NCI-H2081 (cell line): ENCODE results near the gene RNF181.
"Not testable (repeated sequence)": the region's sequence is repeated elsewhere in the genome, so short reads cannot be mapped to it uniquely, and the experiment has no call there.

Source experiments
- DNase-seq, 2 experiments: peaks; one replicate each; lab custom pipeline; 2025; lab: John Stamatoyannopoulos, UW

Gene RNF181

DNA sequence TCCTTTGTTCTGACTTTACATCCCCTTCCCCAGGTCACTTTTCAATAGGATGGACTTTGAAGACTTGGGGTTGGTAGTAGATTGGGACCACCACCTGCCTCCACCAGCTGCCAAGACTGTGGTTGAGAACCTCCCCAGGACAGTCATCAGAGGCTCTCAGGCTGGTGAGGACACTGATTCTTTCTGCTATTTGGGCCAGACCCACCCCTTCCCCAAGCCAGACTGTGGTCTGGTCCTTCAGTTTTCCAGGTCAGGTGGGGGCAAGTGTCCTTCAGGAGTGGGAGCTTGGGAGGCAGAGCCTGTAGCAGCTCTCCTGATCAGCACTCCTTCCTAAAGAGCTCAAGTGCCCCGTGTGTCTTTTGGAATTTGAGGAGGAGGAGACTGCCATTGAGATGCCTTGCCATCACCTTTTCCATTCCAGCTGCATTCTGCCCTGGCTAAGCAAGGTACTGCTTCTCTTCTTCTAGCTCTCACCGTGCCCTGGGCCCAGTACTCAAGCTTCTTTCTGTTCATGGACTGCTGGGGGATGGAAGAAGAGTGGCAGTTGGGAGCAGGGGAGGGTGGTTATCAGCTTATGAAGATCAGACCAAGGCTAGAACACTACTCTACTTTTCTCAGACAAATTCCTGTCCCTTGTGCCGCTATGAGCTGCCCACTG, 1.1 kb downstream of the RNF181 start:
- DNase-seq, result no peak

DNA sequence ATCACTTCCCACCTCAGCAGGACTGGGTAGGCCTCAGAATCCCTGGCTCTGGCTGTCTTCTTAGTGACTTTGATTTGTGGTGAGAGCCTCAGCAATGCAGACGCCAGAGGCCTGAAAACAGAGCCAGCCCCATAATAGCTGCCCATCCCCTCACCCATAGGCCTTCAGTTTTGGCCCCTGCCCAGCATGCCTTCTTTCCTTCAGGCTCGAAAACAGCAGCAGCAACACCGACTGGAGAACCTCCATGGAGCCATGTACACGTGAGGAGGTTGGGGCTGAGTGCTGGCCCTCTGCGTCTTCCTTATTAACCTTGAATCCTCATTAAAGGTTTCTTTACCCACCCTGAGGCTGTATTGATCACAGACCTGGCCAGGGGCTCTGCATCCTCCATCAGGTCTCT, 1.7 kb downstream of the RNF181 start:
- DNase-seq, result no peak

DNA sequence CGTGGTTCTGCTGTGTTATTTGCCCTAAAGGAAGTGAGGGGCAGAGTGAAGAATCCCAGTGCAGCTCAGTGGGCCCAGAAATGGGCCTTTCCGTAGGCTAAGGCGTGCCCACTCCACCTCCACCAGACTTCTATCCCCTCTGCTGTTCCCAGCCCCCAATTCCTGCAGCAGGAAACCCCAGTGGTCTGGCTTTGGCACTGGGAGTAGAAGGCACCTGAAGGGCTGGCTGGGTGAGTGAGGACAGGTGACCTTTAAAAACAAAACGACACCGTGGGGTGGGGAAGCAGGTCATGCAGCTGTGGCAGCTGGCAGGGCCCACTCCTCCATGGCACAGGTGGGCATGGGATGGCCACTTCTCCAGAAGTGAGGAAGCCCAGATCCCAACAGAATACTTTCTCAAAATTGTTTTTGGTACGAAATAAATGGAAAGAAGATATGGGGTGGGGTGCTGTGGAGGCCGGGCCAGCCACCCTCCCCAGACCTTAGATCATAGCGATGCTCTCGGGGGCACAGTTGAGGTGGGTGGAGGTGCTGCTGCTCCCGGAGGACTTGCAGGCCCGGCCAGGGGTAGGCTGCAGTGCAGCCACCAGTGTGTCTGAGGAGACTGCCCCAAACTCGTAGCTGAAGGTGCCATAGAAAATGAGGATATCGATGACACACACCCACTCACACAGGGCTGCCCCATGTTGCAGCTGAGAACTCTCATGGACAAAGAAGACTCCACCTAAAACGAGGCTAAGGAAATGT, 3.2 kb downstream of the RNF181 start:
- no peak for DNase-seq

DNA sequence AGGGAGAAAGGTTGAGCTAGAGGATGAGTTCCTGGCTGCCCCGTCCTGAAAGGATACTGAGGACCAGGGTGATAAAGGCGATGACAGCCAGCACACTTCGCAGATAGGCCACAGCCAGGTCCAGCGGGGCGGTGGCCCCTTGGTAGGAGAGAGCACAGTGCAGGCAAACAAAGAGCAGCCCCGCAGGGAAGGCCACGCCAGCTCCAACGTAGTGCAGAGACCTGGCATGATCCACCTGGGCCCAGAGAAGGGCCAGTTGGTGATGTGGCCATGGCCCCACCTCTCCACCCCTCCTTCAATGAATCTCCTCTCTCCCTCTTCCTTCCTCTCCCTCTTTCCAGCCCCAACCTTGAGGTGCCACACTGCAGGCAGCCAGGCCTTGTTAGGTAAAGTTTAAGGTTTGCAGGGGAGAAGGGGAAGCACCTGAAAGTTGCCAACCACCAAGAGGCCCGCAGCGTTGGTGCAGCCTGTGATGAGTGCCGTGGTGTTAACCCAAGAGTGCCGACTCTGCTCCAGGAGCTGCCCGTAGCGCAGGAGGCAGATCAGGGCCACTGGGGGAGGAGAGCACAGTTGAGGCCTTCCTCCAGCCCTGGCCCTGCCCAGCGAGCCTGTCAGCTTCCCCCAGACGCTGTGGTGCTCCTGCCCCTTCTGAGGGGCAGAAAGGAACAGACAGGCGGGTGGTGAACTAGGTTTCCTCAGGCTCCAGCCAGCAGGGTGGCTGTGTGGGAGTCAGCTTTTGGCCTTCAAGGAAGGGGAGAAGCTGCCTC, 4.1 kb downstream of the RNF181 start:
- DNase-seq, result no peak

DNA sequence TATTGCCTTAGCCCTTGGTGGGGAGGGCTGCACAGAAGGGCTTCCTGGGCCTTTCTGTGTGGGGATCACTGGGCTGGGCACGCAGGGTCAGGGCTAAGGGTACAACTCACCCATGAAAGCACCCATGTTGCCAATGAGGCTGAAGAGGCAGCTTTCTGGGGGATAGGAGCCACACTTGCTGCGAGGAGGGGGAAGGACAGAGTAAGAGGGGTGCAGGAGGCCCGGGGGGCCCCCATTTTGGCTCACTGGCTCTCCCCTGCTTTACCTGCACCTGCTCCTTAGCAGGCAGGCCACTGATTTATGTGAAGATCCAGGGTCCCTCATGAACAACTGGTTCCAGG, 4.7 kb downstream of the RNF181 start:
- no peak for DNase-seq

DNA sequence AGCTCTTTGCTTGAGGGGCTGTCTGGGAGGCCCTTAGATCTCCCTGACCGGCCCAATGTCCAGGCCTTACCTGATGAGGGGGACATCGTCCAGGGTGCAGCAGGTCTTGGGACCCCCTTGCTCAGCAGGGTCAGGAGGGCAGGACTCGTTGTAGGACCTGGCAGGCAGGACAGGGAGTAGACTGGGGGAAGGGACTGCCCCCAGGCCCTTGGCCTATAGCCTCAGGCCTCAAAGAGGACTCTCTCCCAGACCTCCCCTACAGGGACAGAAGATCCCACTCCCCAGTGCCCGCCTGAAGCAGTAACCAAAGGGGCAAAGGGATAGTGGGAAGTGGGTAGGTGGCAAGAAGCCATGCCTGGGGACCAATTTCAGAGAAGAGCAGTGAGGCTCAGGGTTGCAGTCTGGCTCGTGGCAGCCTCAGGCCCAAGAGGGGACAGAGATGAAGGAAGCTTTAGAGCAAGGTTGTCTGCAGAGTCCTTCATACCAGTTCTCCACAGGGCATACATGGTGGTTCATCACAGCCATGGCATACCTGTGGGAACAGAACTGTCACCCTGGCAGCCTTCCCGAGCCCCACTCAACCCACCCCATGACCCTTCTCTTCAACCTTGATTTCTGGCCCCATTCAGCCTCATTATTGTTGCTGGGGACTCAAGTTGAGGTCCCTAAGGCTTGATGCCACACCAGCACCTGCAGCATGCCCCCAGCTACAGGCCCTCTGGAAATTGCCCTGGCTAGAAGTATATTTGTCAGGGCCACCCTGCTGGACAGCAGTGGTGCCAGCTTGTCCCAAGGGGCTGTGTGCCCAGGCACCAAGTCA, 5.6 kb downstream of the RNF181 start:
- no peak for DNase-seq

DNA sequence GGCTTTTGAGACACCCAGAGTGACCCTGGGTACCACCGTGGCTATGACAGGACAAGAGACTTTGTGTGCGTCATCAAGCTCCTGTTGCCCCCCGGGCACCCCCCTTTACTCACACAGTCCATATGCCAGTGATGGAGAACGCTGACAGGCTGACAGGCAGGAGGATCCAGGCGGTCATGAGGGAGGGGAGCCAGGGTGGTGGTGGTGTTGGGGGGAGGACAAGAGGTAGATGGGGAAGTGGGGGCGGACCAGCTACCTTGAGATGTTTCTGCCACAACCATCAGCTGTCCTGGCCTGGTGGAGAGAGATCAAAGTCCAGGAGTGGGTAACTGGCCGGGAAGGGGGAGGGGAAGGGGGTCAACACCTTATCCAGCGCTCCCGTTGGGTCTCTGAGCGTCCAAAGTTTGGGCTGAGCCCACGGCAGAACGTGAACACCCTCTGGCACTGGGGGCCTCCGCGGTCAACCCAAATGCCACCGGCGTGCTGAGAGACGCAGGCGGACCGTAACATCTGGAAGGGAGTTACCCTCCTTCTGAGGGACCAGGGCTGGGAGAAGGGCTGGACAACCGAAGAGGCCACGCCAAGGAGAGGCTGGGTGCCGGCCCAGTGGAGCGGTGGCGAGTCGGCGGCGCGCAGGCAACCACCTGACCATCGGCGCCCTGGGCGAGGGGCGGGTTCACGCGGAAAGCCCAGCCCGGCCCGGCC, 6.4 kb downstream of the RNF181 start:
- no peak for DNase-seq

DNA sequence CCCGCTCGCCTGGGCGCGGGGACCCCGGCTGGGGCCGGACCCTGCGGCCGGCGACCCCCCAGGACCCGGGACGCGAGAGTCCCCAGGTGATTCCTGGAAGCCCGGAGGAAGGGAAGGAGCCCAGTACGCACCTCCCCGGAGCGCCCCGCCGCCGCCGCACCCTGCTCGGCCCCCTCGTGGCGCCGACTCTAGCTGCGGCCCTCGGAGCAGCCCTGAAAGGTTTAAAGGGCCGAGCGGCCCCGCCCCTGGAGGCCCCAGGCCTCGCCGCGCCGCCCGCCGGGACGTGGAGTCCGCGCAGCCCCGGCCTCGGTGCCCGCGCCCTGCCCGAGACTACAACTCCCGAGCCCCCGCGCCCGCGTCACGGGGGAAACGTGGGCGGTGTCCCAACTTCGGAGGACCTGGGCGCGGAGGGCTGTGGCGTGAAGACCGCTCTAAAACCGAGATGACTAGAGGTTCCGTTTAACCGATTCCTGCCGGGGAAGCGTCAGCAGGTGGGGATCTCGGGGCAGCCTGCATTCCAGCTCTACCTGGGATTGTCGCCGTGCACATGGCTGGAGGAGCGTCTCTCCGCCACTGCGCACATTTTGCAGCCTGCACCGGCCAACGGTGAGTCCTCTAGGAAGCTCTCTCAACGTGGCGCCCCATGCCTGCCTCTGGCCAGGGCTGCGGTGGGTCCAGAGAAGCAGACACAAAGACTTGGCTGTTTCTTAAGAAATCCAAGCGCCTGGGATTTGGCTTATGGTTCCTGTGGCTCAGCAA, 7.1 kb downstream of the RNF181 start, which contains the start of gene TMEM150A:
Gene TMEM150A, minus strand, starts transcription at position 223 of the 759 bp plus-strand sequence. CDS start 750 bp downstream, outside the sequence.
- DNase-seq, result peak; percentile 57 to 76

DNA sequence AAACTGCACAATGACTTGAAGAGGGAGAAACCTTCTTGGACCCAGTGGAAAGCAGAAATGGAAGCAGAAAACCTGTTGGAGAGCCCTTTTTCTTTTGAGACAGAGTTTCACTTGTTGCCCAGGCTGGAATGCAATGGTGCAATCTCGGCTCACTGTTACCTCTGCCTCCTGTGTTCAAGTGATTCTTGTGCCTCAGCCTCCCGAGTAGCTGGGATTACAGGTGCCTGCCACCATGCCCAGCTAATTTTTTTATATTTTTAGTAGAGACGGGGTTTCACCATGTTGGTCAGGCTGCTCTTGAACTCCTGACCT, 8.5 kb downstream of the RNF181 start:
- DNase-seq, result not testable (repeated sequence)

DNA sequence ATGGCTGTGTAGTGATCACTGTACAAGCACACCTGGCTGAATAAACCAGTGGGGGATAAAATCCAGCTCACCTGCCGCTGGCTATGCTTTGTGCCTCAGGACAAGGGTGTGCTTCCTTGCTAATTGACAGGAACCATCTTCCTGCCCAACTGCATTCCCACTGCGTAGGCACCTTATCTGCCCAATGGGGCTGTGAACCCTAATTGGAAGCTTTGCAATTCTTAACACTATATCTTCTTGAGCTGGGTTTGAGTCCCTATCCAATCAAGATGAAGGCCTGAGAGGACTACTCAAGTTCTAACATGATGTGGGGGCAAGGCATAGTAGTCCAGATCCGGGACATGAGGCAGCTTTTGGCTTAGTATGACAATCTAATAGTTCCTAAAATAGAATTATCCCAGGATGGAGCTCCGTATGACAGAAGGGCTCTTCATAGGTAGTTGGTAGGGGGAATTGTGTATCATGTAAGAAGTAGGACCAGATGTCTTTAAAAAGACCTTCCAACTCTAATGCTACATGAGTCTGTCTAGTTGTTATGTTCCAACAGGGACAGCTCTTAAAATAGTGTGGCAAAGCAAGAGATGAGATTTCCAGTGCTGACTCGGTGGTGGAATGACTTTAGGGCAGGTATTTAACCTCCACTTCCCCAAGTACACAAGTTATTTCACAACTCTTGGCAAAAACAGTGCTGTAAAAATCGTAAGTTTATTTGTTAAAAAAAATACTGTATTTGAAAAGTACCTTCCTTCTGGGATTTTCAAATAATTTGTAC, 9.2 kb downstream of the RNF181 start:
- peak in 1 of 2 experiments; percentile 5 for DNase-seq

DNA sequence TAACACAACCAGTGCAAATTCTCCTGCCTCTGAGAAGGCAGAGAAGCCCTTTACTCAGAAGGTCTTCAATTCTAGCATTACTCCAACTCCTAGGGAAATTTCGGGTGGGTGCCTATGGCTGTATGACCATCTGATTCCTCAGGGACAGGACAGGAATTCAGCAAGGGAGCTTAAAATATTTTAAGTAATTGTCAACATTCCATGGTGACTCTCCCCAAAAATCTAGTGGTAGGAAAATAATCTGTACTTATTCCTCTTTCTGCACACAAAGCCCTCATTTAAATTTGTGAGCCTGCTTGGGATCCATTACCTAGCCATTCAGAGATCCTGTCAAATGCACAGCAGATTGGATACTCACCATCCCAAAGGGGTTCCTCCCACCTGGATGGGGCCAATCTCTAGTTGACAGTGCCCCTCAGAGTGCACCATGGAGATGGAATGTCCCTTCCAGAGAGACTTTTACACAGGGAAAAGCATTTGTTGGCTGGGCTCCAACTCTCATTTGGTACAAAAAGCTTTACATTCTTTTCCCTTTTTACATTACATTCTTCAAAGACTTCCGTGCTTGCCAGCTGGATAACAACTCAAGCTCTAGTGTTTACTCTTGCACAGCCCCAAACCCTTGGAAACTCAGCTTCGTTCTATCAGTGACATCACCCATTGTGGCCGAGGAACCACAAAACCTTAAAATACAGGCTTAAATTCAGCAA, 10.0 kb downstream of the RNF181 start:
- no peak for DNase-seq

DNA sequence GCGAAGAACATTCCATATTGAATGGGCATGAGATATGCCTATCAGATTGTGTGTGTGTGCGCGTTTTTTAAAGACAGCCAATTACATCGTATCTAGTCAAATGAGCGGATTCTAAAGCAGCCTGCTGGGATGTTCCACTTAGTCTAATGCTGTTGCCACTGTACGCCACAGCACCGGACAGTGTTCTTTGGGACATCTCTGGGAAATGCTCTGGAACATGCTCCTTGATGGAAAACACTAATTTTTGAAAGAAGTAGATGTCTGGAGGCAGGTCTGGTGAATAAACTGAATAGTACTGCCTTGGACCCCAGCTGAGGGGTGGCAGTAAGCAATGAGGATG, 10.5 kb downstream of the RNF181 start:
- no peak for DNase-seq

DNA sequence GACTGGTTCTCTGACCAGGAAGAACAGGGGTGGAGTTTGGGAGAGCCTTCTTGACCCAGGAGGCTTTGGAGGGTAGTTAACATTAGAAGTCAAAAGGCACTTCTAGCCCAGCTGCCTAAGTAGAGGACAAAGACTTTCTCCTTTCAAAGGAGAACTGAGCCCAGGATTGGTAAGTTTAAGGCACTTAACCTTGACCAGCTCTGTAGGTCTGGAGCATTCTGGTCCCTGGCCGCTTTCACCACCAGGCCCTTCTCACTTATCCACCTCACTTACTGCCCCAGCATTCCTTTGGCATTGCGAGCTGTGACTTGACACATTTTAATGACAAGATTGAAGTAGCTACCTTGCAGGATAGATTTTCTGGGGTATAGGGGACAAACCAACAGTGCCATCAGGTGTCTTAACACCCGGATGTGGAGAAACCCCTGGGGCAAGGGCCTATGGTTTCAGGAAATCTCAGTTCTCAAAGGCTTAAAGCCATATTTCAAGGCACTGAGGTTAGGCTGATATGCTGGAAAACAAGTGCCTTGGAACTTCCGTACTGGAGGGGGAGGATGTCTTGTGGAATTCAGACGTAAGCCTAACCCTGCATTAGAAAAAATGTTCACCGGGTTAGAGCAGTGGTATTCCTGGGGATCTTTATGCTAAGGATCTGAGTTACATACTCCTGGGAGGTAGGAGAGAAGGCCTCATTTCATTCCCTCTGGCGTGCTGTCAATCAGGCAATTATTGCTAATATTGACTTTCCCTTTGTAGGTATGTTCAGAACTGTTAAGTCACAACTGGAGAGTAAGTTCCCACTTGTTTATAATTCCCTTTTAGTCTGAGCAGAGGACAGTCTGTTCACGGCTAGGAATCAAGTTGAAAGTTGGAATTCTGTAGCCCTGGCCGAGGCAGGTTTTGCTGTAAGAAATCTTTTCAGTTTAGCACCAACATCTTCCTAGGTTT, 12.0 kb downstream of the RNF181 start:
- DNase-seq, result no peak

DNA sequence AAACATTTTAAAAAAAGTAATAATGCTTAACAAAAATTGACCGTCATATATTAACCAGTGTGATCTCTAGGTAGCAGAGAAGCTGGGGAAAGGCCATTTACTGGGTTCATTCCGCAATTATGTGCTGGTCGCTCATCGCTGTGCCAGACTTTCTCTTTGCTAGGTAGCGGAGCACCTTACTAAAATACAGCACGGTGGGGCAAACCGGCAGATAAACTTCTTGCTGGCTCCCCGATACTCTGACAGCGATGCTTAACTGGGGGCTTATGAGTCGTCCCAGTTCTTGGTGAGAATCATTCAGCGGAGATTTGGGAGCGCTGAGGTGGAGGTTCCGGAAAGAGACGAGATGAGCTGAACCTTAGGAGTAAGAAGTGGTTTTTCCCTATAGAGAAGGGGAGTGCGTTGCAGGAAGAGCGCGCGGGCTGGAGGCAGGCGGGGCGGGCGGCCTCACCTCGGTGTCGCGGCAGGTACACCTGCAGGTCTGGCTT, 15.7 kb downstream of the RNF181 start:
- DNase-seq, result peak in 1 of 2 experiments; percentile 37

DNA sequence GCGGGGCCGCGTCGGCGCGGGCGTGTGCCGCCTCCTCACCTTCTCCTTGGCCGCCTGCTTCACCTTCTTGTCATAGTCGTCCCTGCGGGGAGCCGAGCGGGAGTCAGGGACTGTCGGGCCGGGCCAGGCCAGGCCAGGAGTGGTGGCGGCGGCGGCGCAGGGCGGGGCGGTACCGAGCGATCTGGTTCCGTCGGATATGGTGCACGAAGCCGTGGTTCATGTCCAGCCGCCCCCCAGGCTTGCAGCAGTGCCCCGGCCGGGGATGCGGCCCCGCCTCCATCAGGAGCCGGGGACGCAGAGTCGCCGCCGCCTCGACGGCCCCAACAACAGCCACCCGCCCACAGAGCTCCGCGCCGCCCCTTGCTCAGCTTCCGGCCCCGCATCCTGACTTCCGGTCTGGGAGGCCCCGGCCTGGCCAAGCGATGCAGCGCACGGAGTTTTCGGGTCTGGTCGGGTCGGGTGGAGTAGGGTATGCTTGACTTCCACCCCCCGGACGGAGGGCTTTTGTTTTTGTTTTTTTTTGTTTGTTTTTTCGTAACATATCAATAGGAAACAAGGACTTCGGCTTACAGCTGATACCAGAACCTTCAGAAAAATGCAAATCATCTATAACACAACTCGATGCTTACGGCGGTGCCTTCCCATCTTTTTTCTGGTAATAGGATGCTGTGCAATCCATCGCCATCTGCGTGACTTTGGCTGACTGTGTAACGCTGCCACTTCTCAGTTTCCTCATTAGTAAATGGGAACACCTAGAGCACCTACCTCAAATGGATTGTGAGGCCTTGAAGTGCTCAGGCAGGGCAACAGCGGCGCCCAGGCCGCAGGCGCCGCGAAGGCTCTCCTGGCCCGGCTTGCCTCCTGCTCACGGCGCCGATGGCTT, 16.4 kb downstream of the RNF181 start, which contains the start of gene C2orf68:
Gene C2orf68, minus strand, starts transcription at position 362 of the 883 bp plus-strand sequence. Its CDS starts 82 bp downstream, at position 280.
- peak; percentile 84 to 91 for DNase-seq

DNA sequence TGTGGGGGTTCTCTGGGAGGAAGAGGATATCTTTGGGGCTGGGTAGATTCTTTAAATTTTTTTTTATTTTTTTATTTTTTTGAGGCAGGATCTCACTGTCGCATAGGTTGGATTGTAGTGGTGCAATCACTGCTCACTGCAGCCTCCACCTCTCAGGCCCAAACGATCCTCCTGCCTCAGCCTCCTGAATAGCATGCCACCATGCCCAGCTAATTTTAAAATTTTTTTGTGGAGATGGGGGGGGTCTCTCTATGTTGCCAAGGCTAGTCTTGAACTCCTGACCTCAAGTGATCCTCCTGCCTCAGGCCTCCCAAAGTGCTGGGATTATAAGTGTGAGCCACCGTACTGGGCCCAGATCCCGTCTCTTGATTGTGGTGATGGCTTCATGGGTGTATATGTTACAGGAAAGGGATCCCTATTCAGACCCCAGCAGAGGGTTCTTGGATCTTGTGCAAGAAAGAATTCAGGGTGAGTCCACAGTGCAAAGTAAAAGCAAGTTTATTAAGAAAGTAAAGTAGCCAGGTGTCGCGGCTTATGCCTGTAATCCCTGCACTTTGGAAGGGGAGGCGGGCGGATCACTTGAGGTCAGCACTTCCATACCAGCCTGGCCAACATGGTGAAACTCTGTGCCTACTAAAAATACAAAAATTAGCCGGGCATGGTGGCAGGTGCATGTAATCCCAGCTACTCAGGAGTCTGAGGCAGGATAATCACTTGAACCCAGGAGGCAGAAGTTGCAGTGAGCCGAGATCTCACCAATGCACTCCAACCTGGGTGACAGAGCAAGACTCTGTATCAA, 18.4 kb downstream of the RNF181 start:
- no peak for DNase-seq
